GF-D8 (cell line): ENCODE data around the gene RNLS.
"Not testable (repeated sequence)": the region's sequence is repeated elsewhere in the genome, so short reads cannot be mapped to it uniquely, and the experiment has no call there.

ENCODE experiments used
- DNase-seq: peaks from one replicate; lab custom pipeline; 2025; lab: John Stamatoyannopoulos, UW

Gene RNLS

DNA sequence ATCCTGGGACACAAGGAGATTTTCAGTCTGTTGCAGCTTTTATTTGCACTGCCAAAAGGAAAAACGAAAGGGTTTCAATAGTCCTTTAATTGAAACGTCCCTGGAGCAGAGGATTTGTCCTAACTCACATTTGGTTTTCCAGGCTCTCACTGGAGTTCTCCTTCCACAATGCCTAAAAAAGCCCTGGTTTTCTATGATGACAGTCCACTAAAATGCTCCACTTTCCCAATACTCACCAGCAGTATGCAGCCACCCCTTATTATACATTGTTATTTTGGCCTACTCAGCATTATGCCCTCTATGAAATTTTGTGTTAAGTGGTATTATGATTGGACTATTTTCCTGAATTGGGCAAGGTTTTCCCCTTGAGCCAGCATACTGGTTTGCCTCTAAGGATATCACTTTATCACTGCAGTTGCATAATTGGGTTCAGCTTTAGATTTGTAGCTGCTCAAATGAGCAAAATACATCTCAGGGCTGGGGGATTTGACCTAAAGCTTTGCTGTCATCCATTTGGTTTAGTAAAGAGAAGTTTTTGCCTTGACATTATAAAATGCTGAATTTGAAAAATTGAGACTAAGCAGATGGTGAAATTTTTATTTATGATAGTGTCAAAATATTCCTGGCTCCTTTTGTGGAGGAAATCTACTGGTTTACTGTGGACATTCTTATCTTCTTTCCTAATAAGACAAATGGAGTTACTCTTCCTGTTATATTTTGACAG is 239.2 kb downstream of the RNLS start:
- no peak for DNase-seq

DNA sequence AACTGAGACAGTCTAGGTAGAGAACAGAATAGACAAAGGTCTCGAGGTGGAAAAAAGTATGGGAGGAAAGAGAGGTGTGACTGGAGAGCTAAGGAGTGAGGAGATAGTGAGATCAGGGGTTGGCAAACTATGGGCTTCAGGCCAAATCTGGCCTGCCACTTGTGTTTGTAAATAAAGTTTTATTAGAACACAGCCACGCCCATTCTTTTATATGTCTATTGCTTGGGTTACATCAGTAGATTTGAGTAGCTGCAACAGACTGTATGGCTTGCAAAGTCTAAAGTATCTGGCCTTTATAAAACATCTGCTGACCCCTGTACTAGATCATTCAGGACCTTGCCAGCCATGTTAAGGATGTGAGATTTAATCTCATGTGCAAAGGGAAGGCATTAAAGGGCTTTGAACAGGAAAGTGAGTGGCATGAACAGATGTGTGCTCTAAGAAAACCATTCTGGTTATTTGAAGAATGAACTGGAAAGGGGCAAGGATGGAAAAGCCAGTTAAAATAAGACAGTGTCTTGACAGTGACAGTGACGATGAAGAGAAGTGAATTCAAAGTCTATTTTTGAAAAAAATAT is 240.3 kb downstream of the RNLS start:
- no peak for DNase-seq

GRCh38 chr10:88337134-88337533 is 246.0 kb downstream of the RNLS start:
- no peak for DNase-seq

- no peak for DNase-seq
Measured at GRCh38 chr10:88336334-88336733, 246.8 kb downstream of the RNLS start.

DNA sequence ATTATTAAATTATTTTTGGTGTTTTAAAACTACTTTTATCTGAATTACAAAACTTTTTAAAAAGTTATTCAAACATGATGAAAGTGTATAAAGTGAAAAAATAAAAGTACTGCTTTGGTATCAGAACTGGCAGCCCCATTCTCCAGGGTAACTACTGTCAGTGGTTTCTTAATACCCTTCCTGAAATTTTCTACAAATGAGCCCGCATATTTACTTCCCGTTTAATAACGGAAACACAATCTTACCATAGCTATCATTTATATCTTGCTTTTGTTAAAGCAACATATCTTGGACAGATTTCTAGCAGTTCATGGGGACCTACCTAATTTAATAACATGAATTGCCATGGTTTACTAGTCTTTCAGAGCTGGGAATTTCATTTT is 249.9 kb downstream of the RNLS start:
- DNase-seq = no peak

DNA sequence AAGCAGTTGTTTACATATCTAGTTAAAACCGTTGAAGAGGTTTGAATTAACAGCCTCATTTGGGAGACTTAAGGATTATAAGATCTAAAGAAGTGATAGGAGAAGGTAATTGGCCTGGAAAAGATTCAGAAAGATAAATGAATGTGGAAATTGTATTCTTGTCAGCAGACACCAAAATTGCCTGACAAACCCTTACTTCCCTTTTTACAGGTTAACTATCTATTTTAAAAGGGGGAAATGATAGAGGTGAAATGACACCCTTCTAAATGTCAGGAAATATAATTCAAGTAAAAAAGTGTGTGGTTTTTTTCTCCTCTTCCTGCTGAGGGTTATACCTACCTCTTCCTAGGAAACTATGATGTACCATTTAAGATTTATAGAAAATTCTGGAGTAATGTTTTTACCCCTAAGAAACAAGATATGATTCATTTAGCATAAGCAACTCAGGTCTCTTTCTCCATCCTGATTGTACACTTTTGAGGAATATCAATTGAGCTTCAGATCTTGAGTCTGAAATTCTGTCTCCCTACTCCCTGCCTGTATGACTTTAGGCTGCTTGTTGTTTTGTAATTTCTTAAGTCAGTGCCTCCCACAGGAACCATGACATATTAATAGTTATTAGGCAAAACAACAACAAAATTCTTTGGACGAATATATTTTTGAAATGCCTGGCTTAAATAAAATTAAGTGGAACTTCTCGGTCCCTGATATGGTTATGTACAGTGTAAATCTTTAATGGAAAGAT is 250.4 kb downstream of the RNLS start:
- DNase-seq = peak; percentile 4

GRCh38 chr10:88330174-88330573 is 252.9 kb downstream of the RNLS start:
- DNase-seq = peak; percentile 15

GRCh38 chr10:88322324-88323063 is 260.6 kb downstream of the RNLS start:
- DNase-seq = no peak

DNA sequence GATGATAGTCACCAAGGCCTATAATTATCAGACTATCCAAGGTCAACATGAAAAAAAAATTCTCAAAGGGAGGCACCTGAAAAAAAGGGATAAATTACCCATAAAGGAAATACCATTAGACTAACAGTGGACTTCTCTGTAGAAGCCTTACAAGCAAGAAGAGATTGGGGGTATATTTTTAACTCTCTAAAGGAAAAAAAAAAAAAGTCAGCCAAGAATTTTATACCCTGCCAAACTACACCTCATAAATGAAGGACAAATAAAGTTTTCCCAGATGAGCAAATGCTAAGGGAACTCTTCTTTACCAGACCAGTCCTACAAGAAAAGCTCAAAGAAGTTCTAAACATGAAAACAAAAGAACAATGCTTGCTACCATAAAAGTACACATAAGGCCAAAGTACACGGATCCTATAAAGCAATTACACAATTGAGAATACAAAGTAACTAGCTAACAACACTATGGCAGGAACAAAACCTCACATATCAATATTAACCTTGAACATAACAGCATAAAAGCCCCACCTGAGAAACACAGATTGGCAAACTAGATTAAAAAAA is 263.1 kb downstream of the RNLS start:
- no peak for DNase-seq

DNA sequence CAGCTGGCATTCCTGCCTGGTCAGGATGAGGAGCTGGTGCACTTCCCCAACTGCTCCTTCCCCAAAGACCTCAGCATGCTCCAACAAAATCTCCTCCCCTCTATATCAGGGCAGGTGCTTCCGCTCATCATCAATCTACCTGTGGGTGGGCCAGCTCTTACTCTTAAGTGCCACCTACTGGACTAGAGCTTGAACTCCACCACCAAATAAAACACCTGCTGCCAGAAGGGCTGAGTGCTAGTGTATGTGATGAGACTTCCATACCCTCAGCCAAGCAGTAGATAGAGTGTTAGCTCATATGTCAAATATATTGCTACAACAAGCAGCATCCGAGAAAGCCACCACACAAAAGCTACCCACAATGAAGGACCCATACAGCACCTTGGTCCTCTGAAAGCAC is 264.3 kb downstream of the RNLS start:
- DNase-seq = no peak

DNA sequence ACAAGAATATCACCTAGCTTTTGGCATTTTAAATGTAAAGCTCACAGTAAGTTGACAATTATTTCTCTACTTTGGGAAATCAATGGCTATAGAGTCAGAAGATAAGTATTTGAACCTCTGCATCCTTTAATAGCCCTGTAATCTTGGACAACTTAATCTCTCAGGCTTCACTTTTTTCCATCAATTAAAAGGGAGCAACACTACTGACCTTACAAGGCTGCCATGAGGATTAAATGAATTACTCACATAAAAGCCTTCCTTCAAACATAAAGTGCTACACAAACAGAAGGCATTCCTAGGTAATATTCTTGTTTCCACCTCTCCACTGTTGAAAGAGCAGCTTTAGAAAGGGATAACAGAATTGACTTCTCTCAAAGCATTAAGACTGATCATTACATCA is 266.0 kb downstream of the RNLS start:
- no peak for DNase-seq

DNA sequence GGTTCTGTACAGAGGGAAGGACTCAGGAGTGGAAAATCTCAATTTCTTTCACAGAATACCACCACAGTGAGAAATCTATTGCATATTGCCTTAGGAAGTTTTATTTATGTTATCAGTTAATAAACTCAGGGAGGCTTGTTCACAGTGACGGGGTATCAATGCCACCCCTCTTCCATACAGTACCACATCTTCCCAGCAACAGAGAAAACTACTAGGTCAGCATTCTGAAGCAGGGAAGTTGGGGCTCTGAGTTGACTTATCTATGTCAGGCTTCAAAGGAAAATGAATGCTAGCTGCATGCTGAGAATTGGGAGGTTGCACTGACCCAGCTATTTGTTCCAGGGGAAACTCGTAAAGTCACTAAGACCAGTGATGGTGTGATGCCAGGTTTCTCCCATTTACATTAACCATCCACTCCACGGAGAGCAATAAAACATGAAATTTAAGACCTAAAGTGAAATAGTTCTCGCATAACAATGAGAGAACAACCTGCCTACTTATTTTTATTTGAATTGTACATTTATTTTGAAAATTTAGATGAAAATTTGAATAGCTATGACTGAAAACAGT is 266.7 kb downstream of the RNLS start:
- no peak for DNase-seq

DNA sequence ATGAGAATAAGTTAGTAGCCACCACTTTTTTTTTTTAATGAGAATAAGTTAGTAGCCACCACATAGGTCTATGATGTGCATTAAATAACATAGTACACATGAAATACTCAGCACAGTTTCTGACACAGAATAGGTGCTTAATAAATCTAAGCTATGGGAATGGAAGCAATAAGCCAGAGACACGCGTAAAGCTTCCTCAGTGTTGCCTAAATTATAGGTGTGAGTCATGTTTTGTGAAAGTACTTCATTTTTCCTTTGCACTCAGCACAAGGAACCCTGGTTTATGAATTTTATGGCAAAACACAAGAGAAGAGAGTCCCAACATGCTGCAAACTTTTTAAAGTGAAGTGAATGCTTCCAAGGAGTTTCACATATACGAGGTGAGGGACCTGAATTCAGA is 267.4 kb downstream of the RNLS start:
- no peak for DNase-seq

DNA sequence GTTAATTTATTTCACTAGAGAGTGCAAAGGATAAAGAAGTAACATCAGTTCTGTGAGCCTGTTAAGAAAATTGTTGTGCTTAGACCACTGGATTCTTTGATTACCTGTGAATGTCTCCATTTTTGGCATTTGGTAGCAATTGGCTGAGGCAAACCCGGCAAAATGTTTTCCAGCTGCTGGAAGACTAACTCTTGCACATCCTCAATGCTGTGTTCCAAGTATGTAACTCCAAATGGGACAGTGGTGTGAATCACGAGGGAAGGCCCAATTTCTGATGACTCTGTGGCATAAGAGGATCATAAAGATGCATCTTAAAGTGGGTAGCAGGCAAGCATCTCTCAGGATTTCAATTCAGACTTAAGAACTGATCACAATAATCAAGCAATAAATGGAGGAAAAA is 268.8 kb downstream of the RNLS start:
- no peak for DNase-seq

GRCh38 chr10:88313878-88314277 is 269.2 kb downstream of the RNLS start:
- DNase-seq = no peak

DNA sequence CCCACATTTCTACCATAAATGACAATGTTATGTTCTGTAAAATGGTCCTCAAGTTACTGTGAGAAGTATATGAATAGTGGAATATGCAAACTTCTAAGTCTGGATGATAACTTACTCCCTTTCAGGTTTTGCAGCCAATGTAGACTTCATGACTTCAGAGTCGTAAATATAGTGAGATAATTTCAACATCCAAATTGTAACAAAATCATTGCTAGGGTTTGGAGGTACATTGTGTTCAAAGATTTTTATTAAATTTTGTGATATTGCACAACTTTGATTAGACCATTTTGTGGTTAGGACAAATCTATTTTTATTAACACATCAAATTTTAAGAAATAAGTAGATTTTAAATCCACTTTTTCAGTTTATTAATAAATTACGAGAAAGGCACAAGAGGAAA is 270.3 kb downstream of the RNLS start:
- DNase-seq = no peak

GRCh38 chr10:88311264-88311663 is 271.9 kb downstream of the RNLS start:
- DNase-seq = no peak

GRCh38 chr10:88309365-88309764 is 273.8 kb downstream of the RNLS start:
- no peak for DNase-seq

GRCh38 chr10:88308361-88308760 is 274.8 kb downstream of the RNLS start:
- DNase-seq = not testable (repeated sequence)

- DNase-seq = no peak
Measured at GRCh38 chr10:88299787-88300186, 283.3 kb downstream of the RNLS start.

- no peak for DNase-seq
Measured at GRCh38 chr10:88297103-88297502, 286.0 kb downstream of the RNLS start.

GRCh38 chr10:88293651-88294230 is 289.4 kb downstream of the RNLS start:
- no peak for DNase-seq
